Kasumi-1 (cell line): ENCODE results near the gene OR4N2.
"Not testable (repeated sequence)": the region's sequence is repeated elsewhere in the genome, so short reads cannot be mapped to it uniquely, and the experiment has no call there.

Source experiments
- DNase-seq, 2 experiments: peaks; one replicate each; lab custom pipeline; 2025; lab: John Stamatoyannopoulos, UW

OR4N2 gene

GRCh38 chr14:19803470-19803869 is at the start of gene OR4N2:
Gene OR4N2 (plus strand): TSS chr14:19803770. CDS start chr14:19827449, 23,679 bp downstream.
- DNase-seq: not testable (repeated sequence)

GRCh38 chr14:19754172-19754571 is 49.4 kb upstream of the OR4N2 start:
- DNase-seq: no peak

GRCh38 chr14:19771491-19771890 is 32.1 kb upstream of the OR4N2 start:
- not testable (repeated sequence) for DNase-seq

GRCh38 chr14:19771895-19772430 is 31.6 kb upstream of the OR4N2 start:
- peak; percentile 6 to 7 for DNase-seq

GRCh38 chr14:19772454-19772853 is 31.1 kb upstream of the OR4N2 start:
- not testable (repeated sequence) for DNase-seq

GRCh38 chr14:19773204-19773603 is 30.4 kb upstream of the OR4N2 start, which contains the start of gene OR4M1:
Gene OR4M1 (plus strand): TSS chr14:19773504. CDS start chr14:19780323, 6,819 bp downstream.
- not testable (repeated sequence) for DNase-seq

- DNase-seq: no peak
Observed at GRCh38 chr14:19775587-19775986, 28.0 kb upstream of the OR4N2 start.

- not testable (repeated sequence) for DNase-seq
Observed at GRCh38 chr14:19785848-19786247, 17.7 kb upstream of the OR4N2 start.

- DNase-seq: not testable (repeated sequence)
Observed at GRCh38 chr14:19787318-19787717, 16.3 kb upstream of the OR4N2 start.

- DNase-seq: not testable (repeated sequence)
Observed at GRCh38 chr14:19788150-19788549, 15.4 kb upstream of the OR4N2 start.

- not testable (repeated sequence) for DNase-seq
Observed at GRCh38 chr14:19796520-19797108, 7.0 kb upstream of the OR4N2 start.

GRCh38 chr14:19799880-19800279 is 3.7 kb upstream of the OR4N2 start:
- no peak for DNase-seq

GRCh38 chr14:19800282-19801117 is 3.1 kb upstream of the OR4N2 start:
- no peak for DNase-seq

- no peak for DNase-seq
Observed at GRCh38 chr14:19801118-19801464, 2.5 kb upstream of the OR4N2 start.

GRCh38 chr14:19813171-19813920 is 9.8 kb downstream of the OR4N2 start:
- not testable (repeated sequence) for DNase-seq

GRCh38 chr14:19819879-19820278 is 16.3 kb downstream of the OR4N2 start:
- not testable (repeated sequence) for DNase-seq

GRCh38 chr14:19821016-19821415 is 17.4 kb downstream of the OR4N2 start:
- DNase-seq: not testable (repeated sequence)

- DNase-seq: no peak
Observed at GRCh38 chr14:19823178-19823577, 19.6 kb downstream of the OR4N2 start.

- DNase-seq: no peak
Observed at GRCh38 chr14:19823765-19824164, 20.2 kb downstream of the OR4N2 start.

GRCh38 chr14:19827626-19828244 is 24.2 kb downstream of the OR4N2 start:
- not testable (repeated sequence) for DNase-seq

GRCh38 chr14:19828314-19828713 is 24.7 kb downstream of the OR4N2 start:
- no peak for DNase-seq
